ENCODE results near the gene CHST7.

The CHST7 gene

DNA sequence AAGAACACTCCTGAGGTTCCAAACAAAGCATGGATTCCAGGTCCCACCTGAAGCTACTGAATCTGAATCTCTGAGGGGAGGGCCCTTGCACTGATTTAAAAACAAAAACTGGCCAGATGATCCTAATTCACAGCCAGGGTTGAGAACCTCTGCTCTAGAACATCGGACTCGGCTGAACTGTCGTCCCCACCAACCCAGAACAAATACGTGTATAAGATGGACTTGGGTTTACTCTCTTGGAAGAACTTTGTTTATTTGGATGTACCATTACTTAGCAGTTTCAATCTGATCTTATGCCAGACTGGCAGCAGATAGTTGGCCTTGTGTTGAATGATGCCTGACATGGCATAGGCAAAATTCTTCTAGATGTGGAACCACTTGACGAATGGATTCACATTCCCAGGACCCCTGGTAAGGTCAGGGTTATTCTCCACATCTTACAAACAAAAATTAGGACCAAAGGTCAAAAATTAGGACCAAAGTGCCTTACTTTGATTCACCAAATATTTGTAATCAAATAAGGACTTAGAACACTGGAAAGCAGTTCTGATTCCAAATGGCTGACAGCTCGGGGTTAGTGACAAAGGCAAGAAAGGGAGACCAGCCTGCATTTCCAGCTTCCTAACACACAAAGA is 29.0 kb downstream of the CHST7 start:
- Mint-ChIP-seq H3K4me3 (no peak overlapping the region), H3K9me3 (no peaks in the 10 kb centered on the region), H3K36me3 (peaks cover 12% of the 10 kb centered on the region), H3K27me3 (no peaks in the 10 kb centered on the region), H3K27ac (no peak overlapping the region), H3K4me1 (no peaks in the 10 kb centered on the region)
- ATAC-seq (ENCODE audit: low read depth) (no peak), DNase-seq (ENCODE audit: low spot score in 2 of 2) (no peak)

DNA sequence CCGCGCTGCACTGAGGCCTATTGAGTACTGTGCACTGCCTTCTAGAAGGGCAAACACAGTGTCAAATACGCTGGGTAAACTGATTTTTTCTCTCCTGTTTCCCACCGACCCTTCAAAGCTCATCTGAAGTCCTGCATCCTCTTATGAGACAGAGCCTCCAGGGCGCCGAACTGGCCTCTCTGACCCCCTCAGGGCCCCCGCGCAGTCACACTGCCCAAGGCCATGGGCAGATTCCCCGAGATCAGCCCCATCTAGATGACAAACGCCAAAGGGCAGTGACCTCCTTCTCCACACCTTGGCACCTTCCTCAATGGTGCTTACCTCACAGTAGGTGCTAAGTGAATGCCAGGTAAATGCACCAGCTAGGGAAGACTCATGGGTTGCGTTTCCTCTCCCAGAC is 34.4 kb downstream of the CHST7 start:
- no peaks in the 10 kb centered on the region for H3K9me3 Mint-ChIP-seq
- ATAC-seq (ENCODE audit: low read depth): no peak
- H3K27ac Mint-ChIP-seq: peak overlapping the region; percentile 53
- H3K4me3 Mint-ChIP-seq: no peak overlapping the region
- no peaks in the 10 kb centered on the region for H3K27me3 Mint-ChIP-seq
- H3K36me3 Mint-ChIP-seq: peaks cover 9% of the 10 kb centered on the region
- no peaks in the 10 kb centered on the region for H3K4me1 Mint-ChIP-seq
- DNase-seq (ENCODE audit: low spot score in 2 of 2): no peak

DNA sequence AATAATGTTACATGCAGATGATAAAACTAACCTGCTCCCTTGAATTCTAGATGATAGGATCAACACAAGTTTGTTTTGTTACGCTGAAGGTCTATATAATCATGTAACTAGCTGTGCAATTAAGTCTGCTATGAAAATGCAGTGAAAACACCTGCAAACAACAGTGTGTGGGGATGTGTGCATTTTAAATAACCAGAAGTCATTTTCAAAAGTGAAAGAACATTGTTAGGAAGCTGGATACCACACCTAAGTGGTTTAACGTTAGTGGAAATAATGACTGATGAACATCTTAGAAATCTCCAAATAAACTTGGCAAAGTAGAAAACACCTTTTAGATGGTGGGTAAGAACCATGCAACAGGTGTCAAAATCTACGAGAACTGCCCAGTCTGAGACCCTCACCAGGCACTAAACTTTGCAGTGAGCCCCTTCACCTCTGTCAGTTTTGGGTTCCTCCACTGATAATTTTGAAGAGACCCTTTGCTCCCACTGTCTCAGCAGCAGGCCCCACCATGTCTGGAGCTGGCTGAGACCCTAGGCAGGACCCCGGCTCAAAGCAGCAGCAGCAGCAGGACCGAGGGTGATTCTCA is 36.6 kb downstream of the CHST7 start:
- H3K4me1 Mint-ChIP-seq: no peaks in the 10 kb centered on the region
- no peaks in the 10 kb centered on the region for H3K27me3 Mint-ChIP-seq
- ATAC-seq (ENCODE audit: low read depth): no peak

DNA sequence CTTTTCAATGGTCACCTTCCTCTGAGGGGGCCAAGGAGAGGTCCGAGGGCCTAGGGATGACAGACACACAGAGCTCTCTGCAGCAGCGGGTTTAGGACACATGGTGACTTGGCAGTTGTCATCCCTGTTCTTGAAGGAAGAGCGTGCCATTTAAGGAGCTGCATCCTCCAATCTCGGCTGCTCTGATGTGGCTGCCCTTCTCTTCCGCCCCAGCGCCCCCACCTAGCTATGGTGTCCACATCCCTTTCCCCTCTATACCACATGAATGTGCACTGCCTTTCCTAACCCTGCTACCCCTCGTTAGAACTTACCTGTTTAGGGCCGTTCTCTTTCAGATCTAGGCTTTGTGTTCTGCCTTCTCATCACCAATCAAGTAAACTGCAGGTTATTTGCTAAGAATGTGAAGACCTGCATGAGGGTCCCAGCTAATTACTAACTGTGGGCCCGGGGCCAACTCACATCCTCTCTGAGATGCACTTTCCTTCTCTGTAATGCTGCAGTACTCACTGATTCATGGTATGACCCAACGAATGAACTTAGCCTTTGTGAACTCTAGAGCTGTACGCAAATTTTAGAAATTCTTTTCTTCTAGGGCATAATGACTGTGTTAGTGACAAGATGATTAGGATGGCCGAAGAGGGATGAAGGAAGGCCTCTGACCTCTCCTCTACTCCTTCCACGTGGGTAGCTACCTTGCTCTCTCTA is 38.2 kb downstream of the CHST7 start:
- Mint-ChIP-seq H3K4me1 (no peaks in the 10 kb centered on the region), H3K4me3 (no peak overlapping the region), H3K27ac (no peak overlapping the region), H3K27me3 (no peaks in the 10 kb centered on the region), H3K36me3 (peaks cover 11% of the 10 kb centered on the region), H3K9me3 (no peaks in the 10 kb centered on the region)
- ATAC-seq (ENCODE audit: low read depth): no peak
- no peak for DNase-seq (ENCODE audit: low spot score in 2 of 2)

More for the DNA sequence above, 36.6 kb downstream of the CHST7 start:
- no peak overlapping the region for H3K27ac Mint-ChIP-seq
- H3K4me3 Mint-ChIP-seq: no peak overlapping the region
- H3K36me3 Mint-ChIP-seq: peaks cover 9% of the 10 kb centered on the region
- H3K9me3 Mint-ChIP-seq: no peaks in the 10 kb centered on the region
- DNase-seq (ENCODE audit: low spot score in 2 of 2): no peak

DNA sequence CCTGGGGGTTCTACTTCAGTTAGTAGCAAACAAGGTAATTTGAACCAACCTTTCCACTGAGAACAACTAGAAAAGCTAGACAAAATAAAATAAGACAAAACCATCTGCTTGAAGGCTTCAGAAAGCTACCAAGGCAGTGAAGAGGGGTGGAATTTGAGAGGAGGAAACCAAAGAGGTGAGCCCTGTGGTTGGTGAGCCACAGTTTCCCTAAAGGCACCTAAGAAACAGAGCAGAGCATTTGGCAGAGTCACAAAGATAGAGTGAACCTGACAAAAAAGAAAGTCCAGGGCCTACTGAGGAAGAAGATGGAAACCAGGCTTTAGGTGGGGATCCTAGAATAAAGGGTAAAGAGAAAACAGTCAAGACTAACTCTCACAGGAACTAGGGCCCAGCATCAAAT is 44.3 kb downstream of the CHST7 start:
- no peak overlapping the region for H3K4me3 Mint-ChIP-seq
- no peaks in the 10 kb centered on the region for H3K9me3 Mint-ChIP-seq
- no peak for ATAC-seq (ENCODE audit: low read depth)
- no peaks in the 10 kb centered on the region for H3K4me1 Mint-ChIP-seq
- no peaks in the 10 kb centered on the region for H3K27me3 Mint-ChIP-seq
- no peak overlapping the region for H3K27ac Mint-ChIP-seq
- H3K36me3 Mint-ChIP-seq: peaks cover 27% of the 10 kb centered on the region
- no peak for DNase-seq (ENCODE audit: low spot score in 2 of 2)

DNA sequence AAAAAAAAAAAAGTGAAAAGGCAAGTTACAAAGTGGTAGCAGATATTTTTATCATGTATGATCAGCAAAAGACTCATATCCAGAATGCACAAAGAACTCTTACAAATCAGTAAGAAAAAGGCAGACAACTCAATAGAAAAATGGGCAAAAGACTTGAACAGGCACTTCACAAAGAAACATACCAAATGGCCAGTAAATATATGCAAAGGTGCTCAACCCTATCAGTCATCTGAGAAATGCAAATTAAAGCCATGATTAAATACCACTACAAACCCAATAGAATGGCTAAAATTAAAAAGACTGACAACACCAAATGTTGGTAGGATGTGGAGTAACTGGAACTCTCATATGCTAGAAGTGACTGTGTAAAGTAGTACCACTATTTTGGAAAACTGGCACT is 45.4 kb downstream of the CHST7 start:
- no peak for DNase-seq (ENCODE audit: low spot score in 2 of 2)
- H3K4me1 Mint-ChIP-seq: no peaks in the 10 kb centered on the region
- no peaks in the 10 kb centered on the region for H3K27me3 Mint-ChIP-seq
- peaks cover 29% of the 10 kb centered on the region for H3K36me3 Mint-ChIP-seq
- no peak overlapping the region for H3K27ac Mint-ChIP-seq
- H3K9me3 Mint-ChIP-seq: no peaks in the 10 kb centered on the region
- H3K4me3 Mint-ChIP-seq: no peak overlapping the region
- no peak for ATAC-seq (ENCODE audit: low read depth)

DNA sequence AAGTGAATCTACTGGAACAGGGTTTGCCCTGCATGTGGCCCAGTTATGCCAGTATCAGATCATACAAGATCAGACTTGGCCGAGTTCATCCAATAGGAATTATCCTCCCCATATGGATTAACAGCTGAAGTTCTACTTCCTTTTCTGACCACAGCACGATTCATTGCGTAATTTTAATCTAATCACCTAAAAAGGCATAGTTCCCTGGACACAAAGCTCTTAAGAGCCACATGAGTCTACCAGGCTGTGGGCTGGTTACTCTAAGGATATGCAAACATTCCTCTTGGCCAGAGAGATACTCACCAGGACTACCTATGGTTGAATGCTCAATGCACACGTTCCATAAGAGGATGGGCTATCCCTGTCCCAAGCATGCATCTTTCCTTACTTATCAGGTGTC is 46.9 kb downstream of the CHST7 start:
- ATAC-seq (ENCODE audit: low read depth): no peak
- H3K27me3 Mint-ChIP-seq: no peaks in the 10 kb centered on the region
- H3K4me1 Mint-ChIP-seq: no peaks in the 10 kb centered on the region
- no peak for DNase-seq (ENCODE audit: low spot score in 2 of 2)
- H3K27ac Mint-ChIP-seq: no peak overlapping the region
- H3K9me3 Mint-ChIP-seq: no peaks in the 10 kb centered on the region
- no peak overlapping the region for H3K4me3 Mint-ChIP-seq
- H3K36me3 Mint-ChIP-seq: peaks cover 26% of the 10 kb centered on the region

DNA sequence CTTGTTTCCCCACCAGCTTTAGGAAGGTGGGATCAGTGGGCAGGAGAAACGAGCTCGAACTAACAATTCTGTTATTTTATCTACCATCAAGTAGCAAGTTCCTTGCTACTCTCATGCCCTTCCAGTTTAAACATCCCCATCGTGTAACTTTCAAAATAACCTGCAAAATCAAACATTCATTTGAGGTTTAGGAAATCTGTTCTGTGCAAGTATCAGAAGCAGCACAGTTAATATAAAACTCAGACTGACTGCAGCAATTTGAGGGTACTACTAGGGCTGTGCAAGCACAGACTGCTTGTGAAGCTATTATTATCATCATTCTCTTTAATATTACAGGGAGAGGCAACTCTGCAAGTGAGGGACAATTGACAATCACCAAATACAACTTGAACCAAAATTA is 48.0 kb downstream of the CHST7 start:
- no peaks in the 10 kb centered on the region for H3K27me3 Mint-ChIP-seq
- no peak for DNase-seq (ENCODE audit: low spot score in 2 of 2)
- ATAC-seq (ENCODE audit: low read depth): no peak
- H3K4me3 Mint-ChIP-seq: no peak overlapping the region
- no peak overlapping the region for H3K27ac Mint-ChIP-seq
- no peaks in the 10 kb centered on the region for H3K9me3 Mint-ChIP-seq
- peaks cover under 1% of the 10 kb centered on the region for H3K4me1 Mint-ChIP-seq
- H3K36me3 Mint-ChIP-seq: peaks cover 25% of the 10 kb centered on the region

DNA sequence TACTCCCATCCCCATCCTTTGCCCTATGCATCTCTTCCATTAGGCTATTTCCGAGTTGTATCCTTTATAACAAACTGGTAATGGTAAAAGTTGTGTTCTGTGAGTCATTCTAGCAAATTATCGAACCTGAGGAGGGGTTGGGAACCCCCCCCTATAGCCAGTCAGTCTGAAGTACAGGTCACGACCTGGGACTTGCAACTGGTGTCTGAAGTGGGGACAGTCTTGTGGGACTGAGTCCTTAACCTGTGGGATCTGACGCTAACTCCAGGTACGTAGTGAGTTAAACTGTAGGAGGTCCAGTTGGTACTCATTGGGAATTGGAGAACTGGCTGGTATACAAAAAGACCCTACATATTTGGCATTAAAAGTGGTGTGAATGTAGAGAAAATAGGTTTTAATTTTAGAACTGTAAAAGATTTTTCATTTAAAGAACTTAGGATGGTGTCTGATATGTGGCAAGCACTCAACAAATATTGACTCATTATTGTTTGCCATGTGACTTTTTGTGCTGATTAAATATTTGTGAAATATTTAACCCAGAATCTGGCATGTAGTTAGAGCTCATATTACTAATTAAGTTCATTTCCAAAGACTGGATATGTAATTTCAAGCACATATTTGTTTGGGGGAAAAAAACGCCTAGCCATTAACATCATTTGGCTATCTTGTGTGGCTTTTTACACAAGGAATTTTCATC is 50.7 kb downstream of the CHST7 start:
- peaks cover 13% of the 10 kb centered on the region for H3K4me1 Mint-ChIP-seq
- peaks cover 11% of the 10 kb centered on the region for H3K36me3 Mint-ChIP-seq
- H3K27me3 Mint-ChIP-seq: no peaks in the 10 kb centered on the region
- ATAC-seq (ENCODE audit: low read depth) (no peak), DNase-seq (ENCODE audit: low spot score in 2 of 2) (no peak)
- no peak overlapping the region for H3K27ac Mint-ChIP-seq
- no peaks in the 10 kb centered on the region for H3K9me3 Mint-ChIP-seq
- no peak overlapping the region for H3K4me3 Mint-ChIP-seq

DNA sequence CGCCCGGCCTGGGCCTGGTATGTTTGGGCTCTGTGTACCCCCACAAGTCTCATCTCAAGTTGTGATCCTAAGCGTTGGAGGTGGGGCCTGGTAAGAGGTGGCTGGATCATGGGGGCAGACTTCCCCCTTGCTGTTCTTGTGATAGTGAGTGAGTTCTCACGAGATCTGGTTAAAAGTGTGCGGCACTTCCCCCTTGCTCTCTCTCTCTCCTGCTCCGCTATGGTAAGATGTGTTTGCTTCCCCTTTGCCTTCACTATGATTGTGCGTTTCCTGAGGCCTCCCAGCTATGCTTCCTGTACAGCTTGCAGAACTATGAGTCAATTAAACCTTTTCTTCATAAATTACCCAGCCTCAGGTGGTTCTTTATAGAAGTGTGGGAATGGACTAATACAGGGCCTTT is 53.0 kb downstream of the CHST7 start:
- Mint-ChIP-seq H3K4me1 (peaks cover 19% of the 10 kb centered on the region), H3K27ac (peak overlapping the region; percentile 93), H3K27me3 (no peaks in the 10 kb centered on the region), H3K9me3 (no peaks in the 10 kb centered on the region), H3K4me3 (peak overlapping the region; percentile 22), H3K36me3 (peaks cover 11% of the 10 kb centered on the region)
- DNase-seq (ENCODE audit: low spot score in 2 of 2) (no peak), ATAC-seq (ENCODE audit: low read depth) (peak; percentile 61)

DNA sequence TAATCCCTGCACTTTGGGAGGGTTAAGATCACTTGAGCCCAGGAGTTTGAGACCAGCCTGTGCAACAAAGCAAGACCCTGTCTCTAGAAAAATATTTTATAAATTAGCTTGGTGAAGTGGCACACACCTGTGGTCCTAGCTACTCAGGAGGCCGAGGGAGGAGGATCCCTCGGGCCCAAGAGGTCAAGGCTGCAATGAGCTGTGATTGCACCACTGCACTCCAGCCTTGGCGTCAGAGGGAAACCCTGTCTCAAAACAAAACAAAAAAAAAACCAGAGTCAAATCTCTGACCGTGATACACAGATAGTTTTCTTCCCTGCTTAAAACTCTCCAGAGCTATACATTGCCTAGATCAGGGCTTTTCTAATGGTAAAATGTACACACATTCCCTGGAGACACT is 53.5 kb downstream of the CHST7 start:
- ATAC-seq (ENCODE audit: low read depth) (no peak), DNase-seq (ENCODE audit: low spot score in 2 of 2) (no peak)
- H3K27me3 Mint-ChIP-seq: no peaks in the 10 kb centered on the region
- H3K36me3 Mint-ChIP-seq: peaks cover 13% of the 10 kb centered on the region
- H3K9me3 Mint-ChIP-seq: no peaks in the 10 kb centered on the region
- H3K27ac Mint-ChIP-seq: peak overlapping the region; percentile 93
- peaks cover 19% of the 10 kb centered on the region for H3K4me1 Mint-ChIP-seq
- no peak overlapping the region for H3K4me3 Mint-ChIP-seq

DNA sequence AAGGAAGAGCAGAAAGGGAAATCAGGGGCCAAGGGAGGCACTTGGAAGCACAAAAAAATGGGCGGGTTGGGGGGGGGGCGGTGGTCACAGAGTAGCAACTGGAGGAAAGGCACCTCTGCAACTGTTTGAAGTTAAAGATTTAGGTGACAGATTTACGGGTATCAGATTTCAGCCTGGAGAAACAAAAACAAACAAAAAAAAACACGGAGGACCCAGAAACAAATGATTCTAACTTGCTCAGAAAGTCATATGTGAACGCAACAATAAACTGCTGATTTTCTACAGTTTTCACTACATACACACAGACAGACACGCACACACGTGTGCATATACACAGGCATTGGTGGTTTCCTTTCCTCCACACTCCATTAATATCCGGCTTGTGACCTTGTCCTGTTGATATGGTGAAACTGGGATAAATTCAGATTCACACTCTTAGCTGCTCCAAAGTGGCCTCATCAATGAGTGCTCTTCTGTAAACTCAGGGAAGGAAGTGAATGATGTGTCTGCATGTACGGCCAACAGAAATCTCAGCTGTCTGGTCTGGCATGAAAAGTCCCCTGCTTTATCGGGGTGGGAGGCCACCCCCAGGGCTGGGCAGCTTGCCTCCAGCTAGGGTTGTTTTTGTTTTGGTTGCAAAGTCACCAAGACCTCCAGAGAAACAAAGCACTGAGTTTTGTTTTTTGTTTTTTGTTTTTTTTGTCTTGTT is 54.3 kb downstream of the CHST7 start:
- ATAC-seq (ENCODE audit: low read depth) (peak; percentile 41), DNase-seq (ENCODE audit: low spot score in 2 of 2) (no peak)
- Mint-ChIP-seq H3K27ac (peak overlapping the region; percentile 93), H3K9me3 (no peaks in the 10 kb centered on the region), H3K27me3 (no peaks in the 10 kb centered on the region), H3K4me1 (peaks cover 21% of the 10 kb centered on the region), H3K36me3 (peaks cover 16% of the 10 kb centered on the region), H3K4me3 (no peak overlapping the region)

DNA sequence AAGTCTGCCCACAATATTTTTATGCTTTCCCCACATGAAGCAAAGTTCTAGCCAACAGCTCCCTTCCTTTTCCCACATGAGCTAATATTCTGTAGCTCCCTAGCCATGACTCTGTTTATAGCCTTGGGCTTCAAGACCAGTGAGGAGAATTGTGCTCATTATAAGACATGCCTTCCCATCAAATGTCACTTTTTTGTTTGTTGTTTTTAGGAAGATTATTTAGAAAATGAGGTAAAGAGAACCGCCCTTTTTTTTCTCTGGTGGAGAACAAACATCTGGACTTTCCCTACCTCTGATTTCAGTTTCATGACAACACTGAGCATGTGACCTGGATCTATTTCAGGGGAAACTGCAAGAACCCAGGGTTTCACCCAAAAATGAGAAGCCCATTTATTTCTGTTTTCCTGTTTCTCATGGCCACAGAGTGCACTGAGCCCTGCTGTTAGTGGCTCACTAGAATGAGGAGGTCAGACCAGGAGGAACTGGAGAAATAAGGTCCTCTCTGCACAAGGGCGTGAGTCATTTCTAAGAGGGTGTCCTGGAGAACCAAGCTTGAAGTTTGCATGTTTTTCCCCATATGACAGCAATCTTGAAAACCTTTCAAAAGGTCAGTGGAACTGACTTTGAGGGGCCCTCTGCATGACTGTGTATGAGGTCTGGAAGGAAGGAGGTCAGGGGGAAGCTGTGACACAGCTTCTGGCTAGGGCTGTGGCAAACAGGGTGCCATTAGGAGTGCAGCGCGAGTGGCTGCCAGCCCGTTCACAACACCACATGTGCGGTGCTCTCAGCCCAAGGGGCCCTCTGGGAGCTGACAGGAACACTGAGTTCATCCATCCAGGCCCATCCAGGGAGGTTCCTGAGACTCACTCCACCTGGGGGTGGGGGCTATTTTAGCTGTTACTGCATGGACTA is 55.2 kb downstream of the CHST7 start:
- Mint-ChIP-seq H3K4me1 (peaks cover 21% of the 10 kb centered on the region), H3K4me3 (peak overlapping the region; percentile 41), H3K36me3 (peaks cover 15% of the 10 kb centered on the region), H3K27ac (peak overlapping the region; percentile 93), H3K9me3 (no peaks in the 10 kb centered on the region), H3K27me3 (no peaks in the 10 kb centered on the region)
- ATAC-seq (ENCODE audit: low read depth): peak; percentile 68
- DNase-seq (ENCODE audit: low spot score in 2 of 2): no peak
